GM10266 (cell line): Measurements from ENCODE around the gene PALMD.

Experiments
- DNase-seq: peaks from one replicate; pipeline ENCODE4 v3.0.0; 2012; ENCODE audit errors: extremely low spot score
- CTCF ChIP-seq: IDR thresholded peaks from 2 replicates; pipeline ENCODE4 v1.5.1; 2012; ENCODE audit warnings: mild to moderate bottlenecking, low read depth; ENCODE audit not compliant: control insufficient read depth, insufficient read depth; ENCODE audit errors: missing control alignments

Gene PALMD

GRCh38 chr1:99645699-99646531 lies at the start of gene PALMD:
Gene PALMD, plus strand, starts transcription at chr1:99646113. Its CDS starts 205 bp downstream, at chr1:99646318.
- no peak for DNase-seq
- TF ChIP-seq CTCF, result no peak

- no peak for TF ChIP-seq CTCF
Observed at GRCh38 chr1:99598738-99599411, 47.0 kb upstream of the PALMD start.

GRCh38 chr1:99599678-99600175 lies 46.2 kb upstream of the PALMD start:
- no peak for DNase-seq

More at GRCh38 chr1:99598738-99599411, 47.0 kb upstream of the PALMD start:
- DNase-seq, result no peak

GRCh38 chr1:99600782-99601181 lies 45.1 kb upstream of the PALMD start:
- no peak for TF ChIP-seq CTCF
- DNase-seq, result no peak

More at GRCh38 chr1:99599678-99600175, 46.2 kb upstream of the PALMD start:
- TF ChIP-seq CTCF, result no peak

- DNase-seq, result no peak
- no peak for TF ChIP-seq CTCF
Observed at GRCh38 chr1:99601208-99601607, 44.7 kb upstream of the PALMD start.

- DNase-seq, result no peak
- no peak for TF ChIP-seq CTCF
Observed at GRCh38 chr1:99601709-99602403, 44.1 kb upstream of the PALMD start.
